NCI-H146 treated with DMSO at 0.1 percent for 48 hours (cell line): ENCODE data around the gene PTPRJ.
"Not testable (repeated sequence)": the region's sequence is repeated elsewhere in the genome, so short reads cannot be mapped to it uniquely, and the experiment has no call there.

Experiments
- DNase-seq: peaks from one replicate; lab custom pipeline; 2025; ENCODE audit not compliant: unreplicated experiment; lab: John Stamatoyannopoulos, UW

PTPRJ gene

DNA sequence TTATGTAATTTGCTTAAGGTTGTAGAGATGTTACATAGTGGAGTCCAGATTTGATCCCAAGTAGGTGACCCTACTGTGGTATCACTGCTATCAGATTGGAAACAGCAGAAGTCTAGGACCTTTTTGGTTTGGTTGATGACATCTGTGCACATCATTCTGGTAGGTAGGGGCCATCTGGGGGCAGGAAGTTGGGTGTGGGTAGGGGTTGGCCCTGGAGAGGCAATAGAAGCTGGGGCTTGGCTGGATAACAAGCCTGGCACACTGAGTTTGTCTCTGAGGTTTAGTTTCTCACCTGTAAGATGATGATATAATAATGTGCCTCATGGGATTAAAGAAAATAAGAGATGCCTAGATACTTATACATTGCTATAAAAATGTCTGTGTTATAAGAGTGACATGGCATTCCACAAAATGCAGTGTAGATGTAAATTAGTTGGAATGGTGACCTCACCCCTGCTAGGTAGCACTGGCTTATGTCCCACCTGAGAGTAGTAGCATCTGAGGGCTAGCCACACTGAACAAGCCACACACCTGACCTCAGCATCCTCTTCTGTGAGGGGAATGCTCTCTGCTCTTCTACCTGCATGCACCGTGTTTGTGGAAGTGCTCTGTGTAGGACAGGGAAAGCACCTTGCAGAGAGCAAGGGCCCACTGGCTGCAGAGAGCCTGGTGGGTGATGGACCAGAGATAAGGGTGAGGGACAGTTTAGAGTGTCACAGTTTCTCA lies 36.9 kb downstream of the PTPRJ start:
- no peak for DNase-seq

DNA sequence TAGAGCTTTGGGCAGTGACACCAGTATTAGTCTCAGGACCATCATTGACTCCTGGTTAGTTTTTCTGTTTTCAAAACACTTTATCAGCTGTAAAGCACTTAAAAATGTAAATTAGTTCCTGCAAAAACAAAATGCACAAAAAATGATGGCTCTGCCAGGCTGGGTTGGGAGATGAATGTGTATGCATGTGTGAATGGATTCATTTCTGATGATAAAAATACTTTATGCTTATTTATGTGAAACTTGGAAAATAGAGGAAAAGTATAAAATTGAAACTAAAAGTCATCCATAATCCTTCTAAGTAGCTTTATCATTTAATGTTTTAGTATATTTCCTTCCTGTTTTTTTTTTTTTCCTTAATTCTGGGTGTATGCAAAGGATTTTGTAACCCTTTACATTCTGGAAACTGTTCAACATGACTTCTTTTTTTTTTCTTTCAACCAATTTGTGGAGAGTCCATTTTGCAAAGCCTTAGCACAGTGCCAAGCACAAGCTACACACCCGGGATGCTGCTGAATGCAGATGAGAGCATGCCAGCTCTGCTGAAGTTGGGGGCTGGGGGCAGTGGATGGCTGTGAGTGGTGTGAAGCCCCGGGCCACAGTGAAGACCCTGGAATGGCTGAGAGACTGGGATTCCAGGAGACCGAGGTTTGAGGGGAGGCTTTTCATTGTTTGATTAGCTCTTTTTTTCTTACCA lies 37.6 kb downstream of the PTPRJ start:
- no peak for DNase-seq

- DNase-seq: no peak
These were observed 38.3 kb downstream of the PTPRJ start for GRCh38 chr11:48018528-48019216.

- DNase-seq: no peak
These were observed 38.8 kb downstream of the PTPRJ start for GRCh38 chr11:48019217-48019584.

DNA sequence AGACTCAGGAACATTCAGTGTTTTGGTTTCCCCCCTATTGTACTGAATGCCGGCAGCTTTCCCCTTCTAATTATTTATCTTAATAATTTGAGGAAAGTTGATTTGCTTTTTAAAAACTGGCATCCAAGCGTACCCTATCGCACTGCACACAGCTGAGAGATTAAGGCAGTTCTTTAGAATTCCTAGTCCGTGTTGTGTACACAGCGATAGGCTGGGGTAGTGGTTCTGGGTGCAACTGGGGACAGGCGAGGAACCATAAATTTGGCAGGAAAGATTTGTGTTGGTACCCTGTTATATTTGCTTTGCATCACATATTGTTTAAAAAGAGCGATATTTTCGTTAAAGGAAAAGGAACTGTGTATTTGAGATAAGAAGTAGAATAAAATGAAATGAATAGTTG lies 39.2 kb downstream of the PTPRJ start:
- DNase-seq: no peak

- DNase-seq: no peak
These were observed 39.9 kb downstream of the PTPRJ start for GRCh38 chr11:48020092-48020755.

DNA sequence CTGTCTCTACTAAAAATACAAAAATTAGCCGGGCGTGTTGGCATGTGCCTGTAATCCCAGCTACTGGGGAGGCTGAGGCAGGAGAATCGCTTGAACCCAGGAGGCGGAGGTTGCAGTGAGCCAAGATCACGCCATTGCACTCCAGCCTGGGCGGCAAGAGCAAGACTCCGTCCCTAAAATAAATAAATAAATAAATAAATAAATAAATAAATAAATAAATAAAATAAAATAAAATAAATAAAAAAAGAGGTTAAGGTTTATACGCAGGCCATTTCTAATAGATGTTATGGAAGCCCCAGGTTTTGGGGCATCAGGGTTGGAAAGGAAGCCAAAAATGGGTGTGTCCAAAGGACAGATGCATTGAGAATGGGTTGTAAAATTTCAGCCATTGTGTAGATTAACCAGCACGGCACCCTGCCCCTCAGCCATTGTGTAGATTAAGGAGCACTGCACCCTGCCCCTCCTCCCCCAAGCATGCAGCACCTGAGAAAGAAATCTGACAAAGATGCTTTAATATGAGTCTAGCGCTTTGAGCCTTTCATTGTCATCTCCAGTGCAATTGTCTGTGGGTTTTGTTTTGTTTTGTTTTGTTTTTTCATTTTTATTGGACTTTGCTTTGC lies 41.0 kb downstream of the PTPRJ start:
- DNase-seq: not testable (repeated sequence)

DNA sequence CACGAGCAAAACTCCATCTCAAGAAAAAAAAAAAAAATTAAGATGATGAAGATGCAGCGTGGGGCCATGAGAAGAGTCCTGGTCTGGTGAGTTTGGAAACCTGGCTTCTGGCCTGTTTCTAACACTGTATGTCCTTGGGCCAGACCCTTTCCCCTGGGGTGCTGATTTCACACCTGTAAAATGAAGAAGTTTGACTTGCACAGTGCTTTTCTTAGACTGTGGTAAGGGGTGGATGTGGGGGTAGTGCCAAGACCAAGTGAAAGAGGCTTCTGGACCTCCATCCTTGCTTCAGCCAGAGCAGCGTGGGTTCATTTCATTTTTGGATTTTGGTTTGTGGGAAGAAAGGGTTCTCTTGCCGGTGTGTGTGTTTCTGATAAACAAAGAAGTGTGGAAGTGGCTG lies 42.1 kb downstream of the PTPRJ start:
- DNase-seq: no peak

DNA sequence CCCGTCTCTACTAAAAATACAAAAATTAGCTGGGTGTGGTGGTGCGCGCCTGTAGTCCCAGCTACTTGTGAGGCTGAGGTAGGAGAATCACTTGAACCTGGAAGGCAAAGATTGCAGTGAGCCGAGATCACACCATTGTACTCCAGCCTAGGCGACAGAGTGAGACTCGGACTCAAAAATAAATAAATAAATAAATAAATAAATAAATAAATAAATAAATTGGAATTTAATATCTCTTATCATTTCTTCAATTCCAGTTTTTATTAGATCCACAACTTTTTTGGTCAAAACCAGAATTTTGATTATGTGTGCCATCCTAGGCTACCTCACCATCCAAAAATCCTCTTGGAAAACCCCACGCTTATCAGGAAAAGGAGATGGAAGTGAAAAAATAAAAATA lies 43.2 kb downstream of the PTPRJ start:
- not testable (repeated sequence) for DNase-seq

DNA sequence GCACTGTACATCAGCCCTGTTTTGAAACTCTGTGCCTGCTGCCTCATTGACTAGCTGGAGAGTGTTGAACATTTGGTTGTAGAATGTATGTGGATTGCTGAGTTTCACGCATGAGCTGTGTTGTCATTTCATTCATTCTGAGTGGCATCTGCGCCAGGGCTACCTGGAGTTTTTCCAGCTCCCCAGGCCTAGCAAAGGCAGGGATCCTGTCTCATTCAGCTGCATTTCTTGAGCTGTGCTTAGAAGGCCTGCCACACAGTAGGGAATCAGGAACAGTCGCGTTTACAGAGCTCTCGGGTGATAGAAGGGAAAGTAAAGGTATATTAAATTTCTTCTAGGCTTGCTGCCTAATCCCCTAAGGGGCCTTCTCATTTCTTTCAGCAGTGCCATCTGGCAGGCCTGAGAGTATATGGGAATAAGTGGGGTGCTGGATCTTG lies 44.3 kb downstream of the PTPRJ start:
- no peak for DNase-seq

DNA sequence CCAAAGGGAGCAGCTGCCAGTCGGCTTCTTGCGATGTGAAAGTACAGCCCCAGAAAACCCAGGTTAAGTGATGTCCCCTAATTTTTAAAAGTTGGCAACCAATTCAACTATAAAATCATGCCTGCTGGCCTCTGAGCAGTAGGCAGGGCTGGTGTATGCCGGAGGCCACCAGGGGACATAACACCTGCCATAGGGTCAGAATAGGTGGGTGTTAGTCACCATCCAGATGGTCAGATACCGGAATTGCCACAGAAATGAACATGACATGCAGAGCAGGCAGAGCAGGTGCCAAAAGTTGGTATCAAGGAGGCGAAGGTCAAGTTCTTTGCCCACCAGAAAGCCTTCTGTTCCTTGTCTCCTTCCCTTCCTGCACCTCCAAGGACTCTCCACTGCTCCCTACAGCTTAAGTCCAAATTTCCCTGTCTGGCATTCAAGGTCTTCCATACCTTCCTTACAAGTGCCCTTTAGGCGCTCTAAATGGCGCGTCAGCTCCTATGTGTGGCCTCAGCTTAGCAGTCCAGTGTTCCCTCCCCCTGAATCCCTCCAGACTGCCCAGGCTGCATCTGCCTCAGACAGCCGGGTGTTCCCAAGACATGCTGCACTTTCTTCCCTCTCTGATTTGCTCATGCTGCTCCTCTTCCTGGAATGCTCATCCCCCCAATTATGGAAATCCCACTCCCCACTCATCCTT lies 45.1 kb downstream of the PTPRJ start:
- no peak for DNase-seq

GRCh38 chr11:48025984-48026340 lies 45.6 kb downstream of the PTPRJ start:
- DNase-seq: no peak

DNA sequence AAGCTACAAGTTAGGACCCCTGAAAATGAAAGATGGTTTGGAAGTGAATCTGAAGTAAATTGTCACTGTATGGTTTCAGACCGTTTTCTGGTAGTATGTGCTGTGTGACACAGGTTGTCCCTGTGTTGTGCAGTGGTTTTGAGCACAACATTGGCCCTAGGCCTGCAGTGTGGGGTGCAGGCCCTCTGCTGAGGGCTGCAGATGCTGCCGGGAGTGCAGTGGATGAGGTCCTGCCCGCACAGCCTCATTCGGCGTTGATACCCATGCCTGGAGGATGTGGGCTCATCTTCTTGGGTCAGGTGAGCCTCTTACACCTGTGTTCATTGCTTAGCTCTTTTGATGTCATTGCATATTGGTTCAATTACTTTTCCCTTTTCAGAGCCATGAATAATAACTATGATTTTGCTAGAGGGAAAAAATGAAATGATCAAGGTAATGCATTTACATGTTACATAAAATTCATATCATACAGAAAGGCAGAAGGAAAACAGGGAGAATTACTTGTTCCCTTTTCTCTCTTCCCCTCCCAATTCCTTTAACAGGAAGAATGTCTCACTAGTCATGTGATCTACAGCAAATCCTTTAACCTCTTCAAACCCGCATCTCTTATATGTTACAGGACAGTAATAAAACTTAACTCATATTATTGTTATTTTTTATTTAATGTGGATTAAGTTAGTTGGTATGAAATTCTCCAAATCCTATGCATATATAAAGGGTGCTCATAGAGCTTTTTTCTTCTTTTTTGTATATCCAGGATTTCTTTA lies 48.7 kb downstream of the PTPRJ start:
- no peak for DNase-seq

DNA sequence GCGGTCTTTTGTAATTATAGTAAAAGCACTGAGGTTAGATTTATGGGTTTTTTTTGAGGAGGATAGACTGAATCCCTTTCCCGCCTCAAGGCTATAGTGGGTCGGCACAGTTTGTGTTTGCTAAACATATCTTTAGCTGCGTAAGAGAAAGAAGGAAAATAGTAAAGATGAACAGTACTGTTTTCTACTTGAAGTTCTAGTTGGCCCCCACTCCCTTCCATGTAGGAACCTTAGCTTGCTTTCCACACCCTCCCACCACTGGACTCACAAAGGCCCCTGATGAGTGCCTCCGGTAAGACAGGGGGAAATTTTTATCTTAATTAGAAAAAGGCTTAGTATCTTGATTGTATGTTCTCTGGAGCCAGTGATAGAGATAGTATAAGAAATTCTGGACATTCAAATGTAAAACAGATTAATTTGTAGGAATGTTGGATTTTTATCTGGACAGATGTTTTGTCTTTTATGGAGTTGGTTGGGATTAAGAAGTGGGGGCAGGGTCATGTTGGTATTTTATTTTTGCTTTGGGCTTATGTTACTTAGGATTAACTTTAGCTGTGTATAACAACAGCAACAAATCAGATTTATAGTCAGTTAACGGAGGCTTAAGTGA lies 49.4 kb downstream of the PTPRJ start:
- no peak for DNase-seq

DNA sequence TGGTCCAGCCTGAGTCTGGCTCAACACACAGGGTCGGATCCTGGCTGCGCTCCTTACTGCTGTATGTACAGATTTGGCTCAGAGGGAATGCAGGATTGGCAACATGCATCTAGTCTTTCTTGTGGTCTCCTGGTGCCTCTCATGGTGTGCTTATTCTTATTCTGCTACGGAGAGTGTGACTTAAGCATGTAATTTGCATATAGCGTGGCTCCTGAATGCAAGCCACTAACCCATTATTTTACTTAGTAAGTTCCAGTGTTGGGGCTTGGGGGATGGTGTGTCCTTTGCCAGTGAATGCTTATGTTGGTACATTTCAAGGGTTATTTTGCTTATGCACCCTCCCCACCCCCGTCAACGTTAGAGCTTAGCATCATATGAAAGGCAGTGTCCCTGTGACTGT lies 51.2 kb downstream of the PTPRJ start:
- DNase-seq: no peak

- no peak for DNase-seq
These were observed 52.4 kb downstream of the PTPRJ start for GRCh38 chr11:48032721-48033120.

GRCh38 chr11:48033918-48034341 lies 53.6 kb downstream of the PTPRJ start:
- no peak for DNase-seq

DNA sequence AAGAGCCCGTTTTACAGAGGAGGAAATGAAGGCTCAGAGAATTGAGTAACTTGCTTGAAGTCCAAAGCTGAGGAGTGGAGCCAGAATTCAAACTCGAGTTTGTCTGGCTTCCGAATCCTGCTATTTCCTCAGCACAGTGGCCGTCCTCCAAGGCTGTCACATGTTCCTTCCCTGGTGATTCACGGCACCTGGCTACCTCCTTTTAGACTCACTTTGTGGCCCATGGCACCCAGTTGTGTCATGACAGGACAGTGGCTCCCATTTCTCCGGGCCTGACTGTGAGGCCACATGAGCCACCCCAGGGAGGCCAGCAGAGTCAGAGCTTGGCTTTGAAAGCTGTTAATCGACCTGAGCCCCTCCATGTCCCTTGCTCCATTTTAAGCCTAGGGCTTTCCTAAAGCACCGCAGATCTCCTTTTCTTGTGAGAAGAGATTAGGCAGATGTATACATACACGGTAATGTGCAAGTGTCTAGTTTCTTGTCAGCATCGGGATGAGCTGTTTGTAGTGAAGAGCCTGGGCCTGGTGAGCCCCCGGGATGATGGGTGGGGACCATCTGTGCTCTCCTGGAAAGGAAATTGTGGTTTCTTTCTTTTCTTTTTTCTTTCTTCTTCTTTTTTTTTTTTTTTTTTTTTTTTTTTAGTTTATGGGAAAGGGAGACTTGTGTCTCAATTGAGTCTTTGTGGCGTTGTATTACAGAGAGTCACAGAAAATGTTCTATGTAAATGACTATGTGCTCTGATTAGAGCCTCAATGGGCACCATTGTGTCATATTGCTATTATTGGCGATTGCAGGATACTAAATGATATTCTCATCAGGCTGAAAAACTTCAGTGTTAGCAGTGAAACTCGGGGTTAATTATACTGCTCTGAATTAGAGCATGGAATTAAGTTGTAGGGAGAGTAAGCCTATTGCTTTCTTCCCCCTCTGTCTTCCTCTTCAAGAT lies 54.8 kb downstream of the PTPRJ start:
- DNase-seq: no peak
